ENCODE results near the gene DENND1B.
"Not testable (repeated sequence)": the region's sequence is repeated elsewhere in the genome, so short reads cannot be mapped to it uniquely, and the experiment has no call there.

Gene DENND1B

GRCh38 chr1:197743578-197743977 lies 31.7 kb downstream of the DENND1B start:
- DNase-seq: no peak

GRCh38 chr1:197740992-197741391 lies 34.3 kb downstream of the DENND1B start:
- no peak for DNase-seq

- no peak for DNase-seq
These were observed 36.4 kb downstream of the DENND1B start for GRCh38 chr1:197738927-197739326.

GRCh38 chr1:197737916-197738315 lies 37.4 kb downstream of the DENND1B start:
- peak; percentile 6 for DNase-seq

- no peak for DNase-seq
These were observed 38.6 kb downstream of the DENND1B start for GRCh38 chr1:197736685-197737084.

- no peak for DNase-seq
These were observed 39.8 kb downstream of the DENND1B start for GRCh38 chr1:197735461-197735860.

DNA sequence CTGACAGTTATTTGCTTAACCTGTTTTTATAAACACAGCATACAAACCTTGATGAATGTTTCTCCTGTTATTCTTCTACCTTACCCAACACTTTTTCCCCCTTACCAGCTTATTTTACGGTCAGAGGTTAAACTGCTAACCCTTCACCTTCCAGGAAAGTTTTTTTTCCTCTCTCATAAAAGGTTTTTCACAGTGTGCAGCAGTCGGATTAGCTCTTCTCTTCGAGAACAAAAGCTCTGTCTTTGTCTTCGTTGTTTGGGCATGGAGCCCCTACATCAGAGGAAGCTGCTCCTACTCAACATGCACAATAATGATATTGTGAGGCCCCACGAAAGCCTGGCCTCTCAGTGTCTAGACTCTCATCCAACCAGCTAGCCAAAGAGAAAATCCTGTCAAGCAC lies 42.0 kb downstream of the DENND1B start:
- DNase-seq: no peak

DNA sequence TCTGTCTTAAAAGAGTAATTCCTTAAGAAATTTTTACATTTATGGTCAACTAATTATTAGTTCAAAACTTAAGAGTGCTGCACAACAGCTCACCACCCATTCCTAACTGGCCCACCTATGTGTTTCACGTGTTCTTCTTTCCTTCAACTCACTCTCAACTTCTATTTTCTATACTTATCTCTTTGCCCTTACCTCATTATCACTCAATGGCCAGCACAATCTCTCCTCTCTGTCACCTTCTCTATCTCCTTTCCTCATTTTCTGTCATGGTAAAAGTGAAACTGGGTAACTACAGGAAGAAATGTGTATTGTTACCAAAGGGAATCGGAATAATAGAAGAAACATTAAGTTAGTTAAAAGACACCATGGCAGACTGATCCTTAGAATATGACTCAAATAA lies 43.1 kb downstream of the DENND1B start:
- no peak for DNase-seq

- DNase-seq: no peak
These were observed 43.8 kb downstream of the DENND1B start for GRCh38 chr1:197731449-197731848.

DNA sequence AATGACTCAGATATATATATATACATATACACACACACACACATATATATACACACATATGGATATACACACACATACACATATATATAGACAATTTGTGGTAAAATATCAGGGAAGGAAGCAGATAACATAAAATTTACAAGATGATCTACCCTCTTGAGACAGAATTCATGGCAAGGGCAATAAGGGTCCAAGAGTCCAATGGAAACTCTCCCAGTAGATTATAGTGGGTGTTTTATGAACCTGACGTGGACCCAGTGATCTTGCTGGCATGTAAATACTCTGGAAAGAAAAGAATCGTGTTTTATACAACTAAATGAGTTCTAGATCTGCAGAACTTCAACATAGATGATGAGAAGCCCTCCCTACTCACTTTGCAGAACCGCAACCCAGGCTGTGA lies 49.3 kb downstream of the DENND1B start:
- no peak for DNase-seq

DNA sequence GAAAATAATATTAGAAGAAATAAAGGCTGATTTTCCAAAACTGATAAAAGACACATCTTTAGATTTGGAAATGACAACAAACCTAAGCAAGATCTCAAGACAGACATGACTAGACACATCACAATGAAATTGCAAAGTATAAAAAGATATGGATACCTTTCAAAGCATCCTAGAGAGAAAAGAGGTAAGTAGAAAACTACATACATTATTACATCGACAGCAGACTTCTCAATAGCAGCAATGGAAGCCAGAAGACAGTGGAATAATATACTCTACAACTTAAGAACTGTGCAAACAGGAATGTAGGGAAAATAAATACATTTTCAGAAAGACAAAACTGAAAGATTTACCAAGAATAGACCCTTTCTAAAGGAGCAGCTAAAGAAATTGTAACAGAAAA lies 50.2 kb downstream of the DENND1B start:
- DNase-seq: no peak

DNA sequence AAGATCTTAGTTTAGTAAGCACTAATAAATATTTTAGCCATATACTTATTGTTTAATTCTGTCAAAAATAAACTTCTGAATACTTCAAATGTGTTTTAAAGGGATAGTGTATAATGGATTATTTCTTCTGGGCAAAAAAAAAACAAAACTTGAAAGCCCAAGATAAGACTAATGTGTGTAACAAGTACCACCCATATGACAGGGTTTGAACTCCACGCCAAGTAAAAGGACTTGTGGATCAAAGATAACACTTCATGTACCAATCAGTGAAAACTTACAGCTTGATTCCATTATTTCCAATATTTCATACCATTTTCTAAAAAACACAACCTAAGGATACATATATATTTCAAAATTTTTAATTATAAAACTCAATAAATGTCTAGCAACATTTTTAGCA lies 59.5 kb downstream of the DENND1B start:
- DNase-seq: no peak

GRCh38 chr1:197706601-197707000 lies 68.7 kb downstream of the DENND1B start:
- DNase-seq: no peak

- no peak for DNase-seq
These were observed 69.3 kb downstream of the DENND1B start for GRCh38 chr1:197705941-197706340.

GRCh38 chr1:197700688-197701087 lies 74.6 kb downstream of the DENND1B start:
- DNase-seq: not testable (repeated sequence)

GRCh38 chr1:197696372-197696771 lies 78.9 kb downstream of the DENND1B start:
- DNase-seq: no peak

DNA sequence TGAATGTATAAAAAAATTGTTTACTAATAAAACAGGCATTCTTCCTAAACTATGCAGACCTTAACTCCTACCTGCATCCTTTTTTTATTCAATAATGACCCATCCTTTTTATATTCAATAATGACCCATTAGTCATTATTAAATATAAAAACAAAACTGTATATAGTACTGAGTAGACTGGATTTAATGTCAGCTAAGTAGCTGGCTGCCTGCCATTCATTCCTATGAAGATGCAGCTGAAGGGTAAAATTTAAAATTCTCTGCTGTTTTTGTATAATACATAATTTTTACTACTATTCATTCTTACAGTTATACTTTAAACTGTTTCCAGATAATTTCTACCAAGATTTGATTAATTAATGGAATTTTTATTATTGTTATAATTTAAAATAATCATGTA lies 79.3 kb downstream of the DENND1B start:
- no peak for DNase-seq

DNA sequence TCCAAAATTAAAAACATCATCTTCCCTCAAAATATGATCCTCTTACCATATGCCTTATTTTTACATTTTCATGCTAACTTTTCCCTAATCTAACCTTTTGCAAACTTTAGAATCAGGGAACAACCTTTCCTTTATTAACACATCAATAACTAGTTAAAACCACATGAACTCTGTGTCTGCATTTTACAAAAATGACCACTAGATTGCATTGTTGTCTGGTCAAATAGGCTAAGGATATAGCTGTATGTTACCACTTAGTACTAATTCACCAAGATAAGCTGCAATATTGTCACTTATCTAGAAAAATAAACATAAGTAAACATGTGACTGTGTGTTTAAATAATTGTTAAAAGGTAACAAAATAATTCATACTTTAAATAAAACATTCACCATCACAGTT lies 82.3 kb downstream of the DENND1B start:
- no peak for DNase-seq

GRCh38 chr1:197691816-197692215 lies 83.5 kb downstream of the DENND1B start:
- no peak for DNase-seq

DNA sequence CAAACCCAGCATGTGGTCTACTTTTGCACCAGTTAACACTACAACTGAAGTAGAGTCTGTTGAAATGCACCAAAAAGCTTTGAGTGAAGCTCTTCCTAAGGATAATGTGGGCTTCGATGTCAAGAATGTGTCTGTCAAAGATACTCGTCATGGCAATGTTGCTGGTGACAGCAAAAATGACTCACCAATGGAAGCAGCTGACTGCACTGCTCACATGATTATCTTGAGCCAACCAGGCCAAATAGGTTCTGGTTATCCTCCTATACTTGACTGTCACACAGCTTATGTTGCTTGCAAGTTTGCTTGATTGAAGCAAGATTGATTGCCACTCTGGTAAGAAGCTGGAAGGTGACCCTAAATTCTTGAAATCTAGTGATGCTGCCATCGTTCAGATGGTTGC lies 85.2 kb downstream of the DENND1B start:
- DNase-seq: no peak

DNA sequence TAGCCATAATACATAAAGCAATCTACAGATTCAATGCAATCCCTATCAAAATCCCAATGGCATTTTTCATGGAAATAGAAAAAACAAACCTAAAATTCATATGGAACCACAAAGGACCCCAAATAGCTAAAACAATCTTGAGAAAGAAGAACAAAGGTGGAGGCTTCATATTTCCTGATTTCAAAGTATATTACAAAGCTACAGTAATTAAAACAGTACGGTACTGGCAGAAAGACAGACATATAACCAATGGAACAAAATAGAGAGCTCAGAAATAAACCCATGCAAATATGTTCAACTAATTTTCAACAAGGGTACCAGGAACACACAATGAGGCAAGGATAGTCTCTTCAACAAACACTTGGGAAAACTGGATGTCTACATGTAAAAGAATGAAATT lies 87.0 kb downstream of the DENND1B start:
- DNase-seq: no peak

DNA sequence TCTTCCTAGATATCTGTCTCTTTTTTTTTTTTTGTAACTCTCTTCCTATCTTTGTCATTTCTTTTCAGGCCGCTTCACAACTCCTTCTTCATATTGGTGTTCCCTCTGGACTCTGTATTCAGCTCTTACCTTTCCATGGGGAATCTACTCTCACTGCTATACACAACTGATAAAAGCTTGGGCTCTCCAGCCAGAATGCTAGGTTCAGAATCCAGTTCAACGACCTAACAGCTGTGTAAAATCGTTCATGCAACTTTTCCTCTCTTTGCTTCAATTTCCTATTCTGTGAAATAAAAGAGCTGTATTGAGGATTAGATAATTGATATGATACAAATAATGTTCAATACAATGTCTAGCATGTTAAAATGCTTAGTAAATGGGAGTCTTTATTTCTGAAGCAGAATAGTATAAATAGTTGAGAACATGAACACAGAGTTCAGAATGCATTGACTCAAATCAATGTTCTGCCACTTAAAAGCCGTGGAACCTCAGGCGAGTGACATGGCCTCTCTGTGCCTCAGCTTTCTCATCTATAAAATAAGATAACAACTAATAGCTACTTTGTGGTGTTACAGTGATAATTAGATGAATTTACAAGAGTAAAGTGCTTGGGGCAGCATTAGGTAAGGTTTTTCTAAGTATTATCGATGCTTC lies 88.5 kb downstream of the DENND1B start:
- no peak for DNase-seq

DNA sequence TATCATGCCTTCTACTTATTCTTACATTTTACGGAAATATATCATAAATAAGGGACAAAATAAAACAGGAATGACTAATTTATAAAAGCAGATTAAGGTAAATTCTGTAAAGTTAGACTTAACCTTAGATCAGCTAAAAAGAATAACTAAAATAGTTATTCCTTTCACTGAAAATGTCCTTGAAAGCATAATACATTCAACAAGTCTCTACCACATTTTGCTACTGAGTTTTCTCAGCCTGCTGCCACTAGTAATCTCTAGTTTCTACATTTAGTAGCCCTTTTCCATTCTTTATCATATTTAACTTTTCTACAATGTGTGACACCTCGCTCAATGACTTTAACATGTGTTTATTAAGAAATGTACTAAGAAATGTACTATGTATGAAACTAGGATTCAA lies 89.0 kb downstream of the DENND1B start:
- no peak for DNase-seq

DNA sequence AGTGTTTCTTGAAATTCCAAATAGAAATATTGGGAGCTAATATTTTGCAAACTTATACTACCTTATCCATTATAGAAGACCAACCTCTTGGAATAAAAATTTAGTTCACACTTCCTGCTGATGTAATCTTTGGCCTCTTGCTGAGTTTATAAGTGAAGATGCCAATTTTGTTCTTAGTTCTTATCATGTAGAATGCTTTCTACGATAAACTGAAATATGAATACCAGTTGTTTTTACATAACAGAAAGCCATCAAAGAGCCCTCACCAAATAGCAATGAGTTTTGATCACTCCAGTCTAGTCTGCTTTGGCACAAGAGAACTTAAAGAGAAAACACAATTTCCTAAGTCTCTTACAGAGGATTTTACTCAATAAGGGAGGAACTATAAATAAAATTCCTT lies 89.5 kb downstream of the DENND1B start:
- DNase-seq: no peak

DNA sequence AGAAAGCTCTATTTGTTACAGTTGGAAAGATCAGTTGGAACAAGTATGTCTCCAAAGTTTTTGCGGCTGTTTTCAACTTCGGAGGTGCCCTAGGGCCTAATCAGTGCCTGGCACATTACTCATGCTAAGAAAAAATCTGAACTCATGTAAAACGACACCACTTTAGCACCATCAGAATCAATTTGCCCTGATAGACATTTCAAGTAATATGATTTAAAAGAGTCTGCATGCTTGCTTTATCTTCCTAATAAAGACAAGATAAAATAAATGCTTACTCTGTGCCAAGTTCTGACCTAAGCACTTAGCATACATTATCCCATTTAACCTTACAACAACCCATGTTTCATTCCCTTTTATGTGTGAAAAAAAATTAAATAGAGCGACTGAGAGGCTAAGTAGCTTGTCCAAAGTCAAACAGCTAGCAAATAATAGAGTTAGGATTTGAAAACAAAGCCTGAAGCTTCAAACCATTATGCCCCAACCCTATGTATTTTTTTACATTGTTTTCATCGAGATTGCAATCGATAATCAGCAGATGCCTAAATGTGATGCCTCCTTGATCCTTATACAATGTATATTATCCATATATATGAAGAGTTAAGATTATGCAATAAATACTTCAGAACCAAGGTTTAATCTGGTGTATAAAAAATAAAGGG lies 91.3 kb downstream of the DENND1B start:
- no peak for DNase-seq

Data from NCI-H510A (cell line).